B cell (primary cell): ENCODE data around the gene PHACTR3.

Source experiments
- EZH2 ChIP-seq: IDR thresholded peaks from 2 replicates; pipeline ENCODE4 v1.6.1; 2012; ENCODE audit warnings: borderline replicate concordance, low read depth, mild to moderate bottlenecking, moderate library complexity, low read length; ENCODE audit not compliant: insufficient read depth, poor library complexity, severe bottlenecking
- TF ChIP-seq, protein P1 (sequence below): fragments of 200-600 bp; IDR thresholded peaks from one replicate; pipeline ENCODE4 v1.8.0; 2022; ENCODE audit warnings: antibody characterized with exemption, mild to moderate bottlenecking

DNA sequence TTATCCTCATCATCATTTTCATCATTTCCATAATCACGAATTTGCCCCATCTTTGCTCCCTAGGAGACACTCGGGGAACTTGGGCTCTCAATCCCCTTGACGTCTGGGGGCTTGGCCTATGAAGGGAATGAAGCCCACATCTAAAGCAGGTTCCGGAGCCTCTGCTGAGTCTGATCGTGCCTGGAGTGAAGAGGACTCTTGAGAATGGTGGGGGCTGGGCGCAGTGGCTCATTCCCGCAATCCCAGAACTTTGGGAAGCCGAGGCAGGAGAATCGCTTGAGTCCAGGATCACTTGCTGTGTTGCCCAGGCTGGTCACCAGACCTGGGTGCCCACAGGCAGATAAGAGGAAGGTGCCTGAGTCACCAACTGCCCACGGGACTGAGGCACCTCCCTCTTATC is 214.6 kb downstream of the PHACTR3 start:
- TF ChIP-seq, protein P1, sequence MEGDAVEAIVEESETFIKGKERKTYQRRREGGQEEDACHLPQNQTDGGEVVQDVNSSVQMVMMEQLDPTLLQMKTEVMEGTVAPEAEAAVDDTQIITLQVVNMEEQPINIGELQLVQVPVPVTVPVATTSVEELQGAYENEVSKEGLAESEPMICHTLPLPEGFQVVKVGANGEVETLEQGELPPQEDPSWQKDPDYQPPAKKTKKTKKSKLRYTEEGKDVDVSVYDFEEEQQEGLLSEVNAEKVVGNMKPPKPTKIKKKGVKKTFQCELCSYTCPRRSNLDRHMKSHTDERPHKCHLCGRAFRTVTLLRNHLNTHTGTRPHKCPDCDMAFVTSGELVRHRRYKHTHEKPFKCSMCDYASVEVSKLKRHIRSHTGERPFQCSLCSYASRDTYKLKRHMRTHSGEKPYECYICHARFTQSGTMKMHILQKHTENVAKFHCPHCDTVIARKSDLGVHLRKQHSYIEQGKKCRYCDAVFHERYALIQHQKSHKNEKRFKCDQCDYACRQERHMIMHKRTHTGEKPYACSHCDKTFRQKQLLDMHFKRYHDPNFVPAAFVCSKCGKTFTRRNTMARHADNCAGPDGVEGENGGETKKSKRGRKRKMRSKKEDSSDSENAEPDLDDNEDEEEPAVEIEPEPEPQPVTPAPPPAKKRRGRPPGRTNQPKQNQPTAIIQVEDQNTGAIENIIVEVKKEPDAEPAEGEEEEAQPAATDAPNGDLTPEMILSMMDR = no peak
- TF ChIP-seq EZH2 = no peak
